ENCODE data around the gene ADAMTS13. TPM values are rescaled to one million over a fixed set of nuclear protein-coding genes. Genes with fewer than 3 reads are reported as not detected.

The ADAMTS13 gene
- total RNA-seq, 4 donors from 2014 or later = 1.1 to 2.7 (median 1.8) TPM

DNA sequence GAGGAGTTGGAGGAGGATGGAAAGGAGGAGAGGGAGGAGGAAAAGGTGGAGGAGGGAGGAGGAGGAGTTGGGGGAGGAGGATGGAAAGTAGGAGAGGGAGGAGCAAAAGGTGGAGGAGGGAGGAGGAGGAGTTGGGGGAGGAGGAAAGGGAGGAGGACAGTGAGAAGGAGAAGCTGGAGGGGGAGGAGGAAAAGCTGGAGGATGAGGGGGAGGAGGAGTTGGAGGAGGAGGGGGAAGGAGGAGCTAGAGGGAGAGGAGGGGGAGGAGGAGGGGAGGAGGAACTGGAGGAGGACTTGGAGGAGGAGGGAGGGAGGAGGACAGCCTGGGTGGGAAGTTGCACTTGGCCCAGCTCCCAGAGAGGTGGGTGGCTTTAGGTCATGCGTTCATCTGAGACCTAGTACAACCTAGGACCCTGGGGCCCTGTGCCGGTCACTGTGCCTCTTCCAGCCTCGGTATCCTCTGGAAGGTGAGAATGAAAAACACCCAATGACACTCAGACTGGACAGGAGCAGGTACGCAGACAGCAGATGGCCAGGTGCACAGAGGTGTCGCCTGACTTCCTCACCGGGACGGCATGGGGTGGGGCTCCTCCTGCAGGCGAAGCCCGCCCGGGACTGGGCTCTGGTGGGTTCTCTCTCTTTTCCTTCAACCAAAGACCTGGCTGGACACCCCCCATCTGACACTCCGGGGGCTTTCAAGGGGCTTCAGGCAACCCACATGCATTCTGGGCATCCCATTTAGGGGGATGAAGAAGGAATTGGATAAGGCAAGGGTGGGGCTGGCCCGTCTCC is 68.9 kb downstream of the ADAMTS13 start:
- intact Hi-C loops (cut with DNase I; ENCODE audit: low total_unique reads) = no loop called here
- no peak overlapping the region for H3K4me3 ChIP-seq (ENCODE audit: low read depth, poor library complexity, severe bottlenecking)
- WGBS, 2 donors = 62 to 65% methylated on average over 12 of the region's 12 CpGs
- DNase-seq (ENCODE audit: low spot score in 2 of 2) = no peak
- TF ChIP-seq, protein P1, sequence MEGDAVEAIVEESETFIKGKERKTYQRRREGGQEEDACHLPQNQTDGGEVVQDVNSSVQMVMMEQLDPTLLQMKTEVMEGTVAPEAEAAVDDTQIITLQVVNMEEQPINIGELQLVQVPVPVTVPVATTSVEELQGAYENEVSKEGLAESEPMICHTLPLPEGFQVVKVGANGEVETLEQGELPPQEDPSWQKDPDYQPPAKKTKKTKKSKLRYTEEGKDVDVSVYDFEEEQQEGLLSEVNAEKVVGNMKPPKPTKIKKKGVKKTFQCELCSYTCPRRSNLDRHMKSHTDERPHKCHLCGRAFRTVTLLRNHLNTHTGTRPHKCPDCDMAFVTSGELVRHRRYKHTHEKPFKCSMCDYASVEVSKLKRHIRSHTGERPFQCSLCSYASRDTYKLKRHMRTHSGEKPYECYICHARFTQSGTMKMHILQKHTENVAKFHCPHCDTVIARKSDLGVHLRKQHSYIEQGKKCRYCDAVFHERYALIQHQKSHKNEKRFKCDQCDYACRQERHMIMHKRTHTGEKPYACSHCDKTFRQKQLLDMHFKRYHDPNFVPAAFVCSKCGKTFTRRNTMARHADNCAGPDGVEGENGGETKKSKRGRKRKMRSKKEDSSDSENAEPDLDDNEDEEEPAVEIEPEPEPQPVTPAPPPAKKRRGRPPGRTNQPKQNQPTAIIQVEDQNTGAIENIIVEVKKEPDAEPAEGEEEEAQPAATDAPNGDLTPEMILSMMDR (IDR thresholded peaks at IDR 0.05) = no peak
- TF ChIP-seq POLR2A (IDR thresholded peaks at IDR 0.05) = no peak

DNA sequence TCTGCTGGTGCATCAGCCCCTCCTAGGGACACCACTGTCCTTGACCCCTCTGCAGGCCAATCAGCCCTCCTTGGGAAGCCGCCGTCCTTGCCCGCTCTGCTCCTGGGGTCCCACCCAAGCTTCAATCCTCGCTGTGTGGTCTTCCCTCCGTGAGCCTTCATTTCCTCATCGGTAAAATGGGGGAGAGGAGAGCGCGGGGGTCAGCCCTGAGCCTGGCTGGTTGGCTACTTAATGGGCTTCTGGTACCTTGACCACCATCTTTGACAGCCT is 69.4 kb downstream of the ADAMTS13 start:
- intact Hi-C loops (cut with DNase I; ENCODE audit: low total_unique reads) = no loop called here

DNA sequence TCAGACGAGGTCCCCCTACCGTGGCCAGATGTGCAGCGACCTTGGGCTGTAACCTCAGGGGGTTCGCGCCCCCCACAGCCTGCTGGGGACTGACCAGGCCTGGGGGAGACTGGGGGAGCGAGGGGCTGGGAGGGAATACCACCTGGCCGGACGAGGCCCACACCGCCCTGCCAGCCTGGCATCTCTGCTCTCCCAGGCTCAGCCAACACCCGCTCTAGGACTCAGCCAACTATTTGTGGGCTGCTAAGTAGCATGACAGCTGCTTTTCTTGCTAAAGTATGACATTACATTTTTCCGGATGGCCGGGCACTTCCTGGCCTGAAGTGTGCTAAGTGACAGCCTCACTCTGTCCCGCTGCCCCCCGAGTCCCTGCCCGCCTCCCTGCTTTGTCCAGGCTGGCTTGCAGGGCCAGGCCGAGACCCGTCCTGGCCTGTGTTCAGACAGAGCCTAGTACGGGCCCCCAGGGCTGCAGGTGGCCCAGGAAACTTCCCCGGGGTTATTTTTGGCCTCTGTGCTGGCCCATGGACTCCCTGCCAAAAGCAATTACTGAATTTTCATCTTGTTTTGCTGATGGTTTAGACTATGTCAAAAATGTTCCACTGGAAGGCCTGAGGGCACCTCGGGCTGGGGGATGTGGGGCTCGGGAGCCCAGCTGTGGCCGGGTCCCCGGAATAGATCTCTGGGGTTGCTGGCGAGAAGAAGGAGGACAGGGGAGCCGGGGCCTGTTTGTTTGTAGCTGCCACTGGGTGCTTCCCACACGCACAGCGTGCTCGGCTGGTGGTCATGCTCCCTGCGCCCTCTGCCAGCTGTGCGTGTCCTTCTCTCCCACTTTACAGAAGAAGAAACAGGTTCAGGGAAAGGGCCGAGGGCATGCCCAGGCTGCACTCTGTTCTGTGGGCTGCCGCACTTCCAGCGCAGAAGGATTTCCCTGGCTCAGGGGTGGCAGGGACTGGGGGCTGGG is 70.2 kb downstream of the ADAMTS13 start:
- TF ChIP-seq, protein P1 (IDR thresholded peaks at IDR 0.05) = no peak
- TF ChIP-seq POLR2A (IDR thresholded peaks at IDR 0.05) = no peak
- no peak for DNase-seq (ENCODE audit: low spot score in 2 of 2)
- no peak overlapping the region for H3K4me3 ChIP-seq (ENCODE audit: low read depth, poor library complexity, severe bottlenecking)
- intact Hi-C loops (cut with DNase I; ENCODE audit: low total_unique reads) = no loop called here
- WGBS, 2 donors = 49 to 50% methylated on average over 23 to 33 of the region's 33 CpGs

More for the DNA sequence above, 69.4 kb downstream of the ADAMTS13 start:
- TF ChIP-seq, protein P1 (IDR thresholded peaks at IDR 0.05) = no peak
- TF ChIP-seq POLR2A (IDR thresholded peaks at IDR 0.05) = no peak
- 95 to 99% methylated on average over 8 of the region's 8 CpGs for WGBS, 2 donors
- H3K4me3 ChIP-seq (ENCODE audit: low read depth, poor library complexity, severe bottlenecking) = no peak overlapping the region
- DNase-seq (ENCODE audit: low spot score in 2 of 2) = no peak

DNA sequence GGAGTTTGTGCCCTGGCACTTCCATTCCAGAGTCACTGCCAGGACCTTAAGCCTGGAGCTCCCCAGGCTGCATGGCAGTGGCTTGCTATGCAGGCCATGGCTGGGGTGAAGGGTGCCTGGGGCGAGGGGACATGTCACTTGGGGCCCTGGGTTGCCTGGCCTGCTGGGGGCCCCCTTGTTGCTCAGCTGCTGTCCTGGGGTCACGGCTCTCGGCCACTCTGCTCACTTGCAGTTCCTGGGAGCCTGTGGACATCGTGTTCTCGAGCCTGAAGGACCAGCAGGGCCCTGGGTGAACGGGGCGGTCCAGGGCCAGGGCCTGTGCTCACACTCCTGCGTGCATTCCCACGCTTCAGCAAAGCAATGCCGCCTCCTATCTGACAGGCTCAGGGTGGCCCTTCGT is 71.3 kb downstream of the ADAMTS13 start:
- TF ChIP-seq, protein P1 (IDR thresholded peaks at IDR 0.05) = no peak
- no peak for TF ChIP-seq POLR2A (IDR thresholded peaks at IDR 0.05)
- intact Hi-C loops (cut with DNase I; ENCODE audit: low total_unique reads) = no loop called here
- H3K4me3 ChIP-seq (ENCODE audit: low read depth, poor library complexity, severe bottlenecking) = no peak overlapping the region
- DNase-seq (ENCODE audit: low spot score in 2 of 2) = no peak
- 89 to 91% methylated on average over 5 to 11 of the region's 11 CpGs for WGBS, 2 donors

DNA sequence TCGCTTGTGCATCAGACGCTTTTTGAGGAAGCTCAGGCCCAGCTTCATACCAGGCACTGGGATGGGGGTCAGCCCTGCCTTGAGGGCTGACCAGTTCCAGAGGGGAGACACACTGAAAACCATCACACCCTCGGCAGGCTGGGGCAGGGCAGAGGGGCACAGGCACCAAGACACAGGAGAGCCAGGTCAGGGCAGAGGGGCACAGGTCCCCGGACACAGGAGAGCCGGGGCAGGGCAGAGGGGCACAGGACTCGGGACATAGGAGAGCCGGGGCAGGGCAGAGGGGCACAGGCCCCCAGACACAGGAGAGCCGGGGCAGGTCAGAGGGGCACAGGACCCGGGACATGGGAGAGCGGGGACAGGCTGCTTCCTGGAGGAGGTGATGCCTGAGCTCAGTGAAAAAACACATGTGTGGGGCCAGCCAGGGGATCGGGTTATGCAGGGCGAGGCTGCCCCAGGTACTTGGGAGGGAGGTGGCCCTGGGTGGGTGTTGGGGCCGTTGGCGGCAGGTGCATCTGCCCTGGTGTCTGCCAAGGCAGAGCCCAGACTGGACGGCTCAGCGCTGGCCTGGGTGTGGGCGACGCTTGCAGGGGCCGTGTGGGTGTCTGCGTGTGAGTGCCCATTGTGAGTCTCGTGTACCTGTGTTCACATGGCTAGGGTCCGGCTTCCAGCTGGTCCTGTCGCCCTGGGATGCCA is 71.8 kb downstream of the ADAMTS13 start:
- no peak overlapping the region for H3K4me3 ChIP-seq (ENCODE audit: low read depth, poor library complexity, severe bottlenecking)
- WGBS, 2 donors = 83 to 86% methylated on average over 21 to 23 of the region's 23 CpGs
- no peak for TF ChIP-seq POLR2A (IDR thresholded peaks at IDR 0.05)
- TF ChIP-seq, protein P1 (IDR thresholded peaks at IDR 0.05) = no peak
- intact Hi-C loops (cut with DNase I; ENCODE audit: low total_unique reads) = no loop called here
- no peak for DNase-seq (ENCODE audit: low spot score in 2 of 2)
